Loucy (cell line): ENCODE results near the gene NRXN3.
A peak's percentile ranks its signal among the peaks of the same experiment; 100 is the strongest.

Source experiments
- H2AFZ ChIP-seq: fragments of 200-600 bp; sonication (generic); 2 replicates; pipeline ENCODE4 v1.6.0; 2016; ENCODE audit warnings: antibody characterized with exemption, mild to moderate bottlenecking, low read length, moderate library complexity
- H3F3A ChIP-seq: fragments of 200-600 bp; 2 replicates; pipeline ENCODE4 v1.6.0; 2016; ENCODE audit warnings: antibody characterized with exemption, low read depth, mild to moderate bottlenecking
- H3K27me3 ChIP-seq: fragments of 200-600 bp; sonication (generic); 2 replicates; pipeline ENCODE4 v1.6.1; 2014; ENCODE audit warnings: low read length, mild to moderate bottlenecking; ENCODE audit not compliant: insufficient read depth, poor library complexity, severe bottlenecking
- H3K36me3 ChIP-seq: fragments of 200-600 bp; sonication (generic); 2 replicates; pipeline ENCODE4 v1.6.1; 2016; ENCODE audit warnings: low read length; ENCODE audit not compliant: insufficient read depth
- H3K4me1 ChIP-seq: fragments of 200-600 bp; sonication (generic); 2 replicates; pipeline ENCODE4 v1.5.1; 2014; ENCODE audit warnings: low read length, mild to moderate bottlenecking; ENCODE audit not compliant: insufficient read depth, poor library complexity, severe bottlenecking
- H3K4me2 ChIP-seq: fragments of 200-600 bp; sonication (generic); 2 replicates; pipeline ENCODE4 v1.6.0; 2014; ENCODE audit warnings: antibody characterized with exemption, low read length, low read depth, mild to moderate bottlenecking; ENCODE audit not compliant: poor library complexity, severe bottlenecking
- H3K4me3 ChIP-seq: fragments of 200-600 bp; sonication (generic); 2 replicates; pipeline ENCODE4 v1.5.1; 2014; ENCODE audit warnings: low read length, mild to moderate bottlenecking, mixed read lengths; ENCODE audit not compliant: poor library complexity, severe bottlenecking
- H3K79me2 ChIP-seq: fragments of 200-600 bp; sonication (generic); 2 replicates; pipeline ENCODE4 v1.6.1; 2014; ENCODE audit warnings: low read length; ENCODE audit not compliant: insufficient read depth
- H3K9ac ChIP-seq: fragments of 200-600 bp; sonication (generic); 2 replicates; pipeline ENCODE4 v1.6.0; 2014; ENCODE audit warnings: mild to moderate bottlenecking, low read depth, low read length, moderate library complexity; ENCODE audit not compliant: poor library complexity, severe bottlenecking
- H3K9me2 ChIP-seq: fragments of 200-600 bp; sonication (generic); replicated peaks from 2 replicates; pipeline ENCODE4 v1.6.1; 2016; ENCODE audit warnings: low read depth, low read length, mixed read lengths
- H3K9me3 ChIP-seq: fragments of 200-600 bp; sonication (generic); 2 replicates; pipeline ENCODE4 v1.6.1; 2014; ENCODE audit warnings: mild to moderate bottlenecking, antibody characterized with exemption, low read length, low read depth; ENCODE audit not compliant: insufficient read depth
- H4K20me1 ChIP-seq: fragments of 200-600 bp; sonication (generic); 2 replicates; pipeline ENCODE4 v1.6.0; 2014; ENCODE audit warnings: antibody characterized with exemption, low read length, mild to moderate bottlenecking; ENCODE audit not compliant: insufficient read depth, poor library complexity, severe bottlenecking
- CTCF ChIP-seq: fragments of 200-600 bp; sonication (generic); conservative IDR thresholded peaks from 2 replicates; pipeline ENCODE4 v1.5.1; 2014; ENCODE audit warnings: mild to moderate bottlenecking, antibody characterized with exemption, low read length
- EZH2phosphoT487 ChIP-seq: fragments of 200-600 bp; IDR thresholded peaks from 2 replicates; pipeline ENCODE4 v1.6.1; 2018; ENCODE audit warnings: antibody characterized with exemption, mild to moderate bottlenecking, moderate library complexity, borderline replicate concordance

NRXN3 gene

GRCh38 chr14:78836777-78837176 lies 666.6 kb downstream of the NRXN3 start:
- no peak overlapping the region for H3K4me3 ChIP-seq
- H4K20me1 ChIP-seq, result no peaks in the 10 kb centered on the region
- no peak overlapping the region for H3K9ac ChIP-seq
- H3K4me1 ChIP-seq, result no peaks in the 10 kb centered on the region
- no peaks in the 10 kb centered on the region for H3F3A ChIP-seq
- no peaks in the 10 kb centered on the region for H3K36me3 ChIP-seq
- H3K9me3 ChIP-seq, result no peaks in the 10 kb centered on the region
- peak; percentile 77 for TF ChIP-seq CTCF
- TF ChIP-seq EZH2phosphoT487, result no peak
- H3K27me3 ChIP-seq, result no peaks in the 10 kb centered on the region
- H3K79me2 ChIP-seq, result no peaks in the 10 kb centered on the region
- H3K9me2 ChIP-seq, result no peaks in the 10 kb centered on the region
- H3K4me2 ChIP-seq, result no peak overlapping the region
- peak overlapping the region; percentile 14; the same call in 1 of the 2 replicates for H2AFZ ChIP-seq

GRCh38 chr14:78838959-78839358 lies 668.8 kb downstream of the NRXN3 start:
- Histone ChIP-seq H4K20me1 (no peaks in the 10 kb centered on the region), H3K9me3 (no peaks in the 10 kb centered on the region), H2AFZ (no peak overlapping the region), H3K27me3 (no peaks in the 10 kb centered on the region), H3K9me2 (no peaks in the 10 kb centered on the region), H3K4me3 (no peak overlapping the region), H3K4me1 (no peaks in the 10 kb centered on the region), H3F3A (no peaks in the 10 kb centered on the region), H3K79me2 (no peaks in the 10 kb centered on the region), H3K9ac (no peak overlapping the region), H3K36me3 (no peaks in the 10 kb centered on the region), H3K4me2 (no peak overlapping the region)
- TF ChIP-seq CTCF (no peak), EZH2phosphoT487 (no peak)

GRCh38 chr14:78840898-78841297 lies 670.7 kb downstream of the NRXN3 start:
- Histone ChIP-seq H3K4me1 (no peaks in the 10 kb centered on the region), H3K36me3 (no peaks in the 10 kb centered on the region), H3K4me3 (no peak overlapping the region), H4K20me1 (no peaks in the 10 kb centered on the region), H3K9ac (no peak overlapping the region), H3K9me3 (no peaks in the 10 kb centered on the region), H3F3A (no peaks in the 10 kb centered on the region), H2AFZ (no peak overlapping the region), H3K27me3 (no peaks in the 10 kb centered on the region), H3K79me2 (no peaks in the 10 kb centered on the region), H3K9me2 (no peaks in the 10 kb centered on the region), H3K4me2 (no peak overlapping the region)
- TF ChIP-seq EZH2phosphoT487 (no peak), CTCF (no peak)
